Hepatocyte (in vitro differentiated cells): ENCODE data around the gene TXNRD1.

ENCODE experiments used
- EZH2 ChIP-seq: fragments of 200-600 bp; sonication (generic); IDR thresholded peaks from 2 replicates; pipeline ENCODE4 v1.6.1; 2016; ENCODE audit warnings: antibody characterized with exemption, mild to moderate bottlenecking, borderline replicate concordance
- EZH2phosphoT487 ChIP-seq: fragments of 200-600 bp; sonication (generic); IDR thresholded peaks from one replicate; pipeline ENCODE4 v1.6.1; 2018; ENCODE audit warnings: antibody characterized with exemption, mild to moderate bottlenecking, low read depth, moderate library complexity; ENCODE audit not compliant: unreplicated experiment, severe bottlenecking
- TF ChIP-seq, protein P1 (sequence below): fragments of 200-600 bp; sonication (generic); IDR thresholded peaks from 2 replicates; pipeline ENCODE4 v1.5.1; 2016; ENCODE audit warnings: antibody characterized with exemption, mild to moderate bottlenecking; ENCODE audit not compliant: poor library complexity

- TF ChIP-seq, protein P1, sequence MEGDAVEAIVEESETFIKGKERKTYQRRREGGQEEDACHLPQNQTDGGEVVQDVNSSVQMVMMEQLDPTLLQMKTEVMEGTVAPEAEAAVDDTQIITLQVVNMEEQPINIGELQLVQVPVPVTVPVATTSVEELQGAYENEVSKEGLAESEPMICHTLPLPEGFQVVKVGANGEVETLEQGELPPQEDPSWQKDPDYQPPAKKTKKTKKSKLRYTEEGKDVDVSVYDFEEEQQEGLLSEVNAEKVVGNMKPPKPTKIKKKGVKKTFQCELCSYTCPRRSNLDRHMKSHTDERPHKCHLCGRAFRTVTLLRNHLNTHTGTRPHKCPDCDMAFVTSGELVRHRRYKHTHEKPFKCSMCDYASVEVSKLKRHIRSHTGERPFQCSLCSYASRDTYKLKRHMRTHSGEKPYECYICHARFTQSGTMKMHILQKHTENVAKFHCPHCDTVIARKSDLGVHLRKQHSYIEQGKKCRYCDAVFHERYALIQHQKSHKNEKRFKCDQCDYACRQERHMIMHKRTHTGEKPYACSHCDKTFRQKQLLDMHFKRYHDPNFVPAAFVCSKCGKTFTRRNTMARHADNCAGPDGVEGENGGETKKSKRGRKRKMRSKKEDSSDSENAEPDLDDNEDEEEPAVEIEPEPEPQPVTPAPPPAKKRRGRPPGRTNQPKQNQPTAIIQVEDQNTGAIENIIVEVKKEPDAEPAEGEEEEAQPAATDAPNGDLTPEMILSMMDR, result no peak
- TF ChIP-seq EZH2 (no peak), EZH2phosphoT487 (no peak)
Observed at GRCh38 chr12:104180374-104180773, 35.2 kb upstream of the TXNRD1 start.
